HAP-1 (cell line): ENCODE results near the gene GRB7.
A peak's percentile ranks its signal among the peaks of the same experiment; 100 is the strongest.

Source experiments
- DNase-seq, 2 experiments: peaks; one replicate each; pipeline ENCODE4 v3.0.0-alpha.2; 2016 to 2020; ENCODE audit warnings: low spot score in 2 of 2
- H3K27me3 ChIP-seq: fragments of 250-450 bp; sonication (Bioruptor Pico); 2 replicates; pipeline ENCODE4 v1.5.1; 2020; ENCODE audit warnings: low read depth, mild to moderate bottlenecking, moderate library complexity
- H3K36me3 ChIP-seq: fragments of 250-450 bp; sonication (Bioruptor Pico); replicated peaks from 2 replicates; pipeline ENCODE4 v1.5.1; 2020; ENCODE audit warnings: mild to moderate bottlenecking
- H3K4me1 ChIP-seq: fragments of 250-450 bp; sonication (Bioruptor Pico); 2 replicates; pipeline ENCODE4 v1.5.1; 2020; ENCODE audit warnings: mild to moderate bottlenecking
- H3K4me3 ChIP-seq: fragments of 250-450 bp; sonication (Bioruptor Pico); 2 replicates; pipeline ENCODE4 v1.5.1; 2020; ENCODE audit warnings: mild to moderate bottlenecking, moderate library complexity
- H3K9me3 ChIP-seq: fragments of 250-450 bp; sonication (Bioruptor Pico); 2 replicates; pipeline ENCODE4 v1.5.1; 2020; ENCODE audit warnings: mild to moderate bottlenecking, moderate library complexity
- in situ Hi-C: fragments of 300-500 bp; cut with MboI; formaldehyde crosslinking; loops from 3 replicates; pipeline ENCODE4 v1.14.3; 2020; ENCODE audit warnings: low sequenced_read_pairs, inconsistent platforms, mixed read lengths

Gene GRB7

DNA sequence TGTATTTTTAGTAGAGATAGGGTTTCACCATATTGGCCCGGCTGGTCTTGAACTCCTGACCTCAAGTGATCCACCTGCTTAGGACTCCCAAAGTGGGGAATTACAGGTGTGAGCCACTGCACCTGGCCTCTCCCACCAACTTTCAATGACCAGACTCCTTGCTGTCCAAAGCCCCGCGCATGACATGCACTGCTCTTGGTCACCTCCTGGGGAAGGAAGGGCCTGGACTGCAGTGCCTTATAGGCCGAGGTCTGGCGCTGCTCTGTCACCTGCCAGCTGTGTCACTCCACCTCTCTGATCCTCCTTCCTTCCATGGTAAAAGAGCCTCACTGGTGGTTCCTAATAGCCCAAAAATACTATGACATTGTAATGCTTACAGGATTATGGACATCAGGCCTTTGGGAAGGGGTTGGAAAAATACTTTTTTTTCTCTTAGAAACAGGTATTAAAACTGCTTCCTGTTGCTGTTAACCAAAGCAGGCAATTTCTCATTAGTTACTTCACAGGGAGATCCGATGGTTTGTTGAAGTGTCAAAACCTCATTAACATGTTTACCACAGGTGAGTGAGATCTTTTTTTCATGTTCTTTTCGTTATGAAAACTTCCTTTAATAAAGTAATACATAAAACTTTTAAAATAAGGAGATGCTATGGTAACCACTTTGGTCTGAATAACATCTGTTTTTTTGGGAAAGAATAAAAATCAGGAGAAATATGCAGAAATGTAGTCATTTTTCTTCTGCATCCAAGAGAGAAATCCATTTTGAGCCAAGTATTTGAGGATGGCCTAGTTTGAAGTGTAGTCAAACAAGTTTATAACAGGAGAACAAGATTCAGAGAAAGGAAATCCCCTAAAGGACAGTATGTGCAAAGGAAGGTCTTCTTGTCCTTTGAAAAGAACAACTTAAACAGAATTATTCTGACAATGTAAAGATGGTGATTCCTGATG is 35.5 kb downstream of the GRB7 start:
- no peak for DNase-seq
- Histone ChIP-seq H3K4me3 (no peak overlapping the region), H3K36me3 (no peaks in the 10 kb centered on the region), H3K27me3 (peaks cover 23% of the 10 kb centered on the region), H3K9me3 (no peaks in the 10 kb centered on the region), H3K4me1 (no peaks in the 10 kb centered on the region)
- in situ Hi-C loops = no loop called here

- Histone ChIP-seq H3K36me3 (no peaks in the 10 kb centered on the region), H3K27me3 (peaks cover 23% of the 10 kb centered on the region), H3K4me3 (no peak overlapping the region), H3K4me1 (no peaks in the 10 kb centered on the region), H3K9me3 (no peaks in the 10 kb centered on the region)
- in situ Hi-C loops = no loop called here
- no peak for DNase-seq
Observed at GRCh38 chr17:39774047-39774446, 36.3 kb downstream of the GRB7 start.

DNA sequence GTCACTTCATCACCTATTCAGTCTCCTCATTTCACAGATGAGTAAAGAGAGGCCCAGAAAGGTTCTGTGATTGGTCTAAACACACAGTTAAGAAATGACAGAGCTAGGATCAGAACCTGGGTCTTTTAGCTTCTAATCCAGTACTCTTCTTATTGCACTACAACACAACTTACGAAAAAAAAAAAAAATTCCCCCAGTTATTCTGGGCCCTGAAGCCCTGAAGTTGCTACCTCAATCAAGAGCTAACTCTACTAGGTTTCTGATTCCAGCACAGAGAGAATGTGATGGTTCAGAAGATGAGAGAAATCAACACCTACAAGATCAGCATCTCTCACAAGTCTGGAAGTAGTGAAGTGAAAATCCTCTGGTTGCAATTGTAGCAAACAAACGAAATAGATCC is 37.3 kb downstream of the GRB7 start:
- in situ Hi-C loops = no loop called here
- H3K4me3 ChIP-seq = no peak overlapping the region

GRCh38 chr17:39776252-39776651 is 38.5 kb downstream of the GRB7 start:
- Histone ChIP-seq H3K9me3 (no peaks in the 10 kb centered on the region), H3K4me1 (0 out of 2 replicates have a peak, but pooled peaks cover 1% of the 10 kb centered on the region), H3K4me3 (no peak overlapping the region), H3K27me3 (peaks cover 27% of the 10 kb centered on the region), H3K36me3 (no peaks in the 10 kb centered on the region)
- in situ Hi-C loops = no loop called here
- DNase-seq = no peak

More for the DNA sequence above, 37.3 kb downstream of the GRB7 start:
- no peak for DNase-seq
- H3K9me3 ChIP-seq = no peaks in the 10 kb centered on the region
- H3K36me3 ChIP-seq = no peaks in the 10 kb centered on the region
- no peaks in the 10 kb centered on the region for H3K4me1 ChIP-seq
- peaks cover 23% of the 10 kb centered on the region for H3K27me3 ChIP-seq

DNA sequence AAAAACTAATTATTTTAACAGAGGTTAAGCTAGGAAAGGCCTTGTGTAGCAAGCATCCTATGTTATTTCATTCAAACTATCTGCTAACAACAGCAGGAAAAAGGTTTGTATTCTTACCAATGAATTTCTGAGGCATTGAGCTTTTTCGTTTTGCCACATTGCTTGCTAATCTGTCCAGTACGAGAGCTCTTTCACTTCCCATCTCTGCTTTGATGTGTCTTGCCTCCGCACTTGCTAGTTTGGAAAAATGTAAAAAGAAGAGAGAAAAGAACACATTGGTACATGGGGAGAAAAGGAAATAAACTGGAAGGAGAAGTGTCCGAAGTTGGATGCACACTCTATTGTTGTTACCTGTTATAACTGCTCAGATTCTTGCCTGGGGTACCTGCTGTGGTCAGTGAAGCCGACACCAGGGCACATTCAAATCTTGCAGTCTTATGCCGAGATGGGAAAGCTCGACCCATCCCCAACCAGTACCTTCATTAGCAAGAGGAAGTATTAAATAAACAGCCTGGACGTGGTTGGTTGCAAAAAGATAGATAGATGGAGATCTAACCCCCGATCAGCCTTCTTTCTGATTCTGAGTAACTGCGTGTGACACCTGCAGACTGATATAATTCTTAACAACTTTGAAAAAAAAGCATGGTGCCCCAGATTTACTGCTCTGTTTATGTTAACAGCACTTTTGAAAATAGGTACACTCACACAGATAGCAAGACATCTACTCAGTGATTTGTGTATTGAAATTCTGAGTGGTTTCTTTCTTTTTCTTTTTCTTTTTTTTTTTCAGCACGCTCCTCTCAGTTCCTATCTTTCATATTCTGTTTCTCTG is 40.0 kb downstream of the GRB7 start:
- Histone ChIP-seq H3K9me3 (no peaks in the 10 kb centered on the region), H3K4me1 (0 out of 2 replicates have a peak, but pooled peaks cover 2% of the 10 kb centered on the region), H3K36me3 (no peaks in the 10 kb centered on the region), H3K27me3 (peaks cover 42% of the 10 kb centered on the region), H3K4me3 (no peak overlapping the region)
- DNase-seq = no peak
- in situ Hi-C loops = no loop called here

GRCh38 chr17:39781031-39781860 is 43.5 kb downstream of the GRB7 start:
- Histone ChIP-seq H3K4me1 (0 out of 2 replicates have a peak, but pooled peaks cover 2% of the 10 kb centered on the region), H3K27me3 (peaks cover 29% of the 10 kb centered on the region)
- DNase-seq = no peak

DNA sequence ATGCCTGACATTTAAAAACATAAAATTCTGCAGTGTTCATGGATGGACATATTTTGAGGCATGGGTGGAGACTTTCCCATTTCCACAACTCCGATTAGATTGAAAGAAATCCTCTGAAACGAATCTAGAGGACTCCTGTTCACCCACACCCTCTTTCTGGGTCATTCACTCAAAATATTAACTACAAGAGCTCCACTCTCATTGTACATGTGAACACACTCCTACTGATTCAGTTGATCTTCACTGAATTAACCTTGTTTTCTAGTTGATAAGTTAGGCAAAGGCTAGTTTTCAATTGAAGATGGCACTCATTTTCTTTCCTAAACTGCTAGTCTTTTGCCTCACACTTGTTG is 44.1 kb downstream of the GRB7 start:
- no peaks in the 10 kb centered on the region for H3K9me3 ChIP-seq
- peaks cover 27% of the 10 kb centered on the region for H3K27me3 ChIP-seq
- no peaks in the 10 kb centered on the region for H3K36me3 ChIP-seq
- no peak overlapping the region for H3K4me3 ChIP-seq
- in situ Hi-C loops = no loop called here
- DNase-seq = no peak
- peaks cover 2% of the 10 kb centered on the region; the same call in 1 of the 2 replicates for H3K4me1 ChIP-seq

More at GRCh38 chr17:39781031-39781860, 43.5 kb downstream of the GRB7 start:
- Histone ChIP-seq H3K9me3 (no peaks in the 10 kb centered on the region), H3K36me3 (no peaks in the 10 kb centered on the region), H3K4me3 (no peak overlapping the region)
- in situ Hi-C loops = no loop called here

- in situ Hi-C loops = no loop called here
- H3K27me3 ChIP-seq = peaks cover 23% of the 10 kb centered on the region
- H3K4me3 ChIP-seq = no peak overlapping the region
Observed at GRCh38 chr17:39782481-39782880, 44.7 kb downstream of the GRB7 start.

GRCh38 chr17:39782980-39783379 is 45.2 kb downstream of the GRB7 start:
- in situ Hi-C loops = no loop called here
- no peaks in the 10 kb centered on the region for H3K36me3 ChIP-seq

More at GRCh38 chr17:39782481-39782880, 44.7 kb downstream of the GRB7 start:
- H3K9me3 ChIP-seq = no peaks in the 10 kb centered on the region
- H3K4me1 ChIP-seq = peaks cover 6% of the 10 kb centered on the region
- DNase-seq = no peak
- H3K36me3 ChIP-seq = no peaks in the 10 kb centered on the region

DNA sequence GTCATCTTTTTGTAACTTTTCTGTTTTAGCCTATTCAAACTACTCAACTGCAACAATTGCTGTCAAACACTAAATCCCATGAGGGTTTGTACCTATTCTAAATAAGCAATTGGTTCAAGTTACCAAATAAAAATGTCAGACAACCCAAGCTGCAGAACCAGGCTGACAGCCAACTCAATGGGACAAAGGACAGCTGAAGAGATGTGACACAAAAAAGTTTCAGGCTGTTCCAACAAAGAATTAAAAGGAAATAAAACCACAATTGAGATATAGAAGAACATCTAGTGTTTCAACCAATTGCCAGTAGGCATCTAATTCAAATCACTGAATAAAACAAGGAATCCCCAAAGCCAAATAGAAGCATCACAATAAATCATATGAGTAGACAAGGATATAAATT is 49.3 kb downstream of the GRB7 start:
- in situ Hi-C loops = no loop called here
- H3K36me3 ChIP-seq = no peaks in the 10 kb centered on the region
- H3K27me3 ChIP-seq = peaks cover 11% of the 10 kb centered on the region
- no peaks in the 10 kb centered on the region for H3K9me3 ChIP-seq
- DNase-seq = peak in 1 of 2 experiments; percentile 20
- H3K4me3 ChIP-seq = no peak overlapping the region
- peaks cover 5% of the 10 kb centered on the region for H3K4me1 ChIP-seq

More at GRCh38 chr17:39782980-39783379, 45.2 kb downstream of the GRB7 start:
- Histone ChIP-seq H3K4me3 (no peak overlapping the region), H3K4me1 (peaks cover 7% of the 10 kb centered on the region), H3K9me3 (no peaks in the 10 kb centered on the region), H3K27me3 (peaks cover 23% of the 10 kb centered on the region)
- DNase-seq = no peak

DNA sequence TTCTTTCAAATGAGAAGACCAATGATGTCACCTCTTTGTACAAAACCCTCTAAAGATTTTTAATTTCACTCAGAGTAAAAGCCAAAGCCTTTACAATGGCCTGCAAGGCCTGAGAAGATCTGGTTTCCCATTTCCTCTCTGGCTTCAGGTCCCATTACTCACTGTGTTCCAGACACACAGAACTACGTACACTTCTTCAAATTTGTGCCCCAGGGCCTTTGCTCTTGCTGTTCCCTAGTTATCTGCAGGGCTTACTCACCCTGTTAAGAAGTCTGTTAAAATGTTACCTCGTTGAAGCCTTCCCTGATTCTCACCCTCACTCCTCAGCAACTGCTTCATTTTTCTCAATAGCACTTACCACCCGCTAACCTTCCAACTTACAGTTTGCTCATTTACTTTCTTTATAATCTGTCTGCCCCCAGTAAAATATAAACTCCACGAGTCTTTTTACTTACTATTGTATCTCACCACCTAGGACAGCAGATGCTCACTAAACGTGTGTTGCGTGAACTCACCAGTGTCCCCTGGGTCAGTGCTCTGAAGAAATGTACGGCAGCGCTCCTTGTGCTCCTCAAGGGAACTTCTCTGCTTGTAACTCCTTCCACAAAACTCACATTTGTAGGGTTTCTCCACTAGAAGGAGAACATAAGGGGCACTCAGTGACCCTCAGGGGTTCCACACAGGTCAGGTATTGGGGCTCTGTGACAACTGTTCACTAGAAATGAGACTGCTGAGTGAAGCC is 50.2 kb downstream of the GRB7 start:
- Histone ChIP-seq H3K4me1 (peaks cover 6% of the 10 kb centered on the region), H3K9me3 (no peaks in the 10 kb centered on the region), H3K27me3 (peaks cover 2% of the 10 kb centered on the region), H3K4me3 (no peak overlapping the region), H3K36me3 (no peaks in the 10 kb centered on the region)
- no peak for DNase-seq
- in situ Hi-C loops = no loop called here

- no peak for DNase-seq
- no peaks in the 10 kb centered on the region for H3K36me3 ChIP-seq
- no peak overlapping the region for H3K4me3 ChIP-seq
- H3K4me1 ChIP-seq = peaks cover 8% of the 10 kb centered on the region
- no peaks in the 10 kb centered on the region for H3K9me3 ChIP-seq
- H3K27me3 ChIP-seq = no peaks in the 10 kb centered on the region; the same call in 1 of the 2 replicates
- in situ Hi-C loops = no loop called here
Observed at GRCh38 chr17:39791111-39791992, 53.6 kb downstream of the GRB7 start.
